NCI-H774 (cell line): Measurements from ENCODE around the gene PEX12.
"Not testable (repeated sequence)": the region's sequence is repeated elsewhere in the genome, so short reads cannot be mapped to it uniquely, and the experiment has no call there.

Experiments
- DNase-seq: peaks from one replicate; lab custom pipeline; 2025; lab: John Stamatoyannopoulos, UW

PEX12 gene

GRCh38 chr17:35578929-35579432, 610 bp upstream of the PEX12 start:
- DNase-seq: no peak

- DNase-seq: peak; percentile 43
Measured at GRCh38 chr17:35577830-35578196, 558 bp downstream of the PEX12 start.

- no peak for DNase-seq
Measured at GRCh38 chr17:35575759-35576158, 2.6 kb downstream of the PEX12 start.

- no peak for DNase-seq
Measured at GRCh38 chr17:35569405-35569804, 9.0 kb downstream of the PEX12 start.

GRCh38 chr17:35568561-35568960, 9.8 kb downstream of the PEX12 start:
- no peak for DNase-seq

DNA sequence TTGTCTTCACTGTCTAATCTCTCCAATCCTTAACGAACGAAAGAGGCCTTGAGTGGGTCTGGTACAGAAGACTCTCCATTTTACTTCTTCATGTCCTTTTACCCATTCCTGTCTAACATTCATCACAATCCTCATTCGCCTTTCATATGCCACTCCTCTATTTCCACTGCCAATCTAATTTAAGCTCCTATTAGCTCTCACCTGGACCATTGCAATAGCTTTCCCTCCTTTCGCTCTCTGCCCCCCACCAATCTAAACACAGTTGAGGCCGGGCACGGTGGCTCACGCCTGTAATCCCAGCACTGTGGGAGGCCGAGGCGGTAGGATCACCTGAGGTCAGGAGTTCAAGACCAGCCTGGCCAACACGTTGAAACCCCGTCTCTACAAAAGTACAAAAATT, 11.4 kb downstream of the PEX12 start:
- no peak for DNase-seq

DNA sequence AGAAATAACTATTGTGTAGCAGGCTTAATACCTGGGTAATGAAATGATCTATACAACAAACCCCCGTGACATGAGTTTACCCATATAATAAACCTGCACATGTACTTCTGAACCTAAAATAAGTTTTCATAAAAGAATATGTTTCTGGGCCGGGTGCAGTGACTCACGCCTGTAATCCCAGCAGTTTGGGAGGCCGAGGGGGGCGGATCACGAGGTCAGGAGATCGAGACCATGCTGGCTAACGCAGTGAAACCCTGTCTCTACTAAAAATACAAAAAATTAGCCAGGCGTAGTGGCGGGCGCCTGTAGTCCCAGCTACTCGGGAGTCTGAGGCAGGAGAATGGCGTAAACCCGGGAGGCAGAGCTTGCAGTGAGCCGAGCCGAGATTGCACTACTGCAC, 15.2 kb downstream of the PEX12 start:
- not testable (repeated sequence) for DNase-seq

DNA sequence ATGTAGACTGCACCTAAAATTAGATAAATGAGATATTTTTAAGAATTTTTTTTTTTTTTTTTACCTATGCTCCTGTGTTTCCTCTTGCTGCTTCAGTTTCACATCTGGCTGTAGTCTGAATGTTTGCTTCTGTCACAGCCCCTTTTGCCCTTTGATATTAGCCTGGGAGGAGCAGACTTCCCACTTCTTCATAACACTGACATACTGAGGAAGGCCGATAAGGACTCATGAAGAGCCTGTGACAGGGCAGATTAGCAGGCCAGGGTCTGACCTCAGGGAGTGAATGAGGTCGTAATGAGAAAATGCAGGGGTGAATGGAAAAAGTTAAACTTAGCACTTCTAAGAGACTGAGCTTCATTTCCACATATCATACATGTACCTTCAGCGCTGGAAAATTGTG, 17.7 kb downstream of the PEX12 start, which contains the start of gene SLFN14:
Gene SLFN14, minus strand, starts transcription at position 117 of the 400 bp plus-strand sequence. CDS start 2,757 bp downstream, outside the sequence.
- DNase-seq: no peak

- no peak for DNase-seq
Measured at GRCh38 chr17:35559495-35560210, 18.7 kb downstream of the PEX12 start.

DNA sequence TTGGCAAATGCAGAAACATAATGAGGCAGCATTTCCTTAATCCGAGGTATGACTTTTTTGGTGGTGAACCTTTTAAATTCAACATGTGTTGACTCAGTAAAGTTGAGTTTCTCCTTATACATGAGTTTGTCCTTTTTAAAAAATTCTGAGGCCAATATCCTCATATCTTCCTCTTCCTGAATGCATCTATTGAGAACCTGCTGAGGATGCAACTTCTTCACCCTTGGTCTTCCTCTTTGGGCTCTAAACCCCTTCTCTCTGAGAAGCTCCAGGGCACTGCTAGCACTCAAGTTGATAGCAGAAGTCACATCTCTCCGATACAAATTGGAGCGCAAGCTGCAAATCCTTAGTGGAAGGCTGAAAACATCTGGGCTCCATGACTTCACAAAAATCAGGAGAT, 21.0 kb downstream of the PEX12 start:
- DNase-seq: no peak

DNA sequence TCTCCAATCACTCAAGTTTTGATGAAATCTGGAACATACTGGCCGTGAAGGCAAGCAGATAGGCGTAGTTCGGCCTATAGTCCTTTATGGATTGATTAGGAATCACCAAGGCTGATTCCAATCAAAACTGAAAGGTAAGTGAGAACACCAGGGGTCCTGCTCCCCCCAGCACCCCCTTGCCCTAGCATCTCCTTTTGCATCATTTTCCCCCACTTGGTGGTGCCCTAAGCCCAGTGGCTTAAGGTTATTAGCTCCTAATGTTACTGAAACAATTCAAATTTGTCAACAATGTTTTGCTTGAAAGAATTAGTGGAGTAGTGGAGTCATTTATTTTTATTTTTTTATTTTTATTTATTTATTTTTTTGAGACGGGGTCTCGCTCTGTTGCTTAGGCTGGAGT, 22.7 kb downstream of the PEX12 start:
- DNase-seq: no peak

DNA sequence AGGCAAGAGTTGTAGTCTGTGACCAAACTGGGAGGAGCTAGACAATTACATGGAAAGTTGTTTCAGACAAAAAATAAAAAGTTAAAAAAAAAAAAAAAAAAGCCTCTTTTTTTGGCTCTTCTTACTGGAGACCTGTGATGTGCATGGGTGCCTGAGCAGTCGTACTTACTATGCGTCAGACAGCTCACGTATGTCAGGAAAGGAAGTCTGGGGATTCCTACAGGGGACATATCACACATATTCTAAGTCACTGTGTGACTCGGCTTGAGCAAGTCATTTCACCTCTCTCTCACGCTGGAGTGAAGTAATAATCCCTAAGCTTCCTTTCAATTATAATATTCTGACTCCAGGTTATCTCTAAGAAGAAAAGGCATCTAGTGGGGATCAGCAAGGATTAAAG, 23.7 kb downstream of the PEX12 start:
- DNase-seq: no peak

DNA sequence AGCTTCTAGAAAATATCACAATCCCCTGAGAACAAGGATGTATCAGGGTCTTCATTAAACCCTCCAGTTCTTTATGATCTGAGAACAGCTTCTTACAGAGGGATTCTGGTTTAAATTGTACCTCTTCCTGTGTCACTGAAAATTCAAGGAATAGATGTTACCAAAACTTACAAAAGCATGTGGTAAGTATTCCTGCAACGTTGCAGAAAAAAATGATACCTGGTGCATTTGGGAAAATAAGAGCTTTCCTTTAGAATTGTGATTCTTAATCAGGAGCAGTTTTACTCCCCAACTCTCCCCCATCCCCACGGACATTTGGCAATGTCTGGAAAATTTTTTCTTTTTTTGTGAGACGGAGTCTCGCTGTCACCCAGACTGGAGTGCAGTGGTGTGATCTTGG, 25.1 kb downstream of the PEX12 start:
- no peak for DNase-seq

DNA sequence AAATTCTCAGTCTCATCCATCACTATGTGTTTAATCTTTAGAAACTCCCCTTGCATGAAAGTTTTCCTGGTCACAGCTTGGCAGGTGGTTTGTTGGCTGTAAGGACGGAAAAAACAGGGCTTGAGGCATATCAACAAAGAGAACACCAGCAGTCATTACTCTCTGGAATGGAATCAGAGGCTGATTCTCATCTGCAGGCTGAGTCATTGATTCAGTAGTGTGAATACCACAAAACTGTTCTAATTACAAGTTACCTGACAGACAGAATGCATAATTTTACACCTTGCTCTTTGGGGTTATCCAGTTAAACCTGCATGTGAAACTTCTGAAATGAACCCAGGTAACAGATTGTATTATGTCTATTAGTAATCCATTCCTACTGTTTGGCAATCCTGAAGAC, 29.4 kb downstream of the PEX12 start:
- no peak for DNase-seq

DNA sequence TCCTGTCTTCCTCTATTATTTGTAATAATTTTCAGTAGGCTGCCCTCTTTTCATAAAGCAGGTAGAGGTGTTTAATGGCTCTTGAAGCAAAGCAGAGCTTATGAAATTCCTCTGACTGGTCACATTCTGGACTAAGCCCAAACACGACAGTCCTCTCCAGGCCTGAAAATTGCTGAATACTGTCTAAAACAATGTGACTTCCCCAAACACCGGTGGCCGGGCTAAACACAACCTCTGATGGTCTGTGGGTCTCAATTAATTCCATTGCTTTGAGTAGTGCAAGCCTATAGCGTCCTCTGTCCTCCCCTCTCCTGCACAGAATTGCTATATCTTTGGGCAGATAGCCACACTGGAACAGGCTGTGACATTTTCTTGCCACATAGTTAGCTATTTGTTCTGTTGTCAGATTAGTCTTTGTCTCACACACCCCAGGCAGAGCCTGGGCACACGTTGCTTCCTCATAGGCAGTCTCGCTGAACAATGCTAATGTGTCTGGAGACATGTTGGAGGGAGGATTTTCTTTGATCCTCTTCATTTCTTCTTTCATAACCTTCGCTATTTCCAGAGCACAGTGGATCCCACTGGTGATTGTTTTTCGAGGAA, 30.1 kb downstream of the PEX12 start:
- DNase-seq: no peak

DNA sequence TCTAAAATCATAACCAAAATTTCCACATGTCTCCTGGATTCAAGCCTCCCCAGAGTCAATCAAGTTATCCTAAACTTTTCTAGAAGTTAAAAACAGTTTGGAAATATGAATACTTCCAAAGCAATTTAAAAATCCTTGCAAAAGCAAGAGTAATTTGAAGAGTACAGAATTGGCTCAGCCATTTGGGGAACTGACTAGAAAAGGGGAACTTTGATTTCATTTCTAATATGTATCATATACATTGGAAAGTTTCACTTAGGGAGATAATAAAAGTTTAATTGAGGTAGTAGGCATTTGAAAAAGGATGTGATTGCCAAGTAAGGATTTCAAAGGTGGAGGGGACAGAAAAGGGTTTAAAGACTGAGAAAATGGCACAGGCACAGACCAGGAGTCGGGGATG, 31.9 kb downstream of the PEX12 start:
- no peak for DNase-seq

DNA sequence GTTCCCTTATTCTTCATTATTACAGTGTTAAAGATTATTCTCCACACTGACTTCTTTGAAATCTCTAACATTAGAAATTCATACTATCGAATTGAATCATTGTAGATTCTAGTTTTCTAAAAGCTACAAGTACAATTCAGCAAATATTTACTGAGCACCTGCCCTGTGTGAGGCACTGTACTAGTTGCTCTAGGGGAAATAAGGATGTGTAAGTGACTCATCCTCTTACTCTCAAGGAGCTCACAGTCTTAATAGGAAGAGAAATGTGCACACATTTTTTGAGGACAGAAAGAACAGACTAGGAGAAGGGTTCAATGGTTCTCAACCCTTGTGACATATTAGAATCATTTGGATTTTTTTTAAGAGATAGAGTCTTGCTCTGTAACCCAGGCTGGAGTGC, 33.2 kb downstream of the PEX12 start:
- no peak for DNase-seq

GRCh38 chr17:35543856-35544255, 34.5 kb downstream of the PEX12 start:
- no peak for DNase-seq

GRCh38 chr17:35542990-35543389, 35.4 kb downstream of the PEX12 start:
- no peak for DNase-seq

- DNase-seq: no peak
Measured at GRCh38 chr17:35541434-35541833, 36.9 kb downstream of the PEX12 start.

DNA sequence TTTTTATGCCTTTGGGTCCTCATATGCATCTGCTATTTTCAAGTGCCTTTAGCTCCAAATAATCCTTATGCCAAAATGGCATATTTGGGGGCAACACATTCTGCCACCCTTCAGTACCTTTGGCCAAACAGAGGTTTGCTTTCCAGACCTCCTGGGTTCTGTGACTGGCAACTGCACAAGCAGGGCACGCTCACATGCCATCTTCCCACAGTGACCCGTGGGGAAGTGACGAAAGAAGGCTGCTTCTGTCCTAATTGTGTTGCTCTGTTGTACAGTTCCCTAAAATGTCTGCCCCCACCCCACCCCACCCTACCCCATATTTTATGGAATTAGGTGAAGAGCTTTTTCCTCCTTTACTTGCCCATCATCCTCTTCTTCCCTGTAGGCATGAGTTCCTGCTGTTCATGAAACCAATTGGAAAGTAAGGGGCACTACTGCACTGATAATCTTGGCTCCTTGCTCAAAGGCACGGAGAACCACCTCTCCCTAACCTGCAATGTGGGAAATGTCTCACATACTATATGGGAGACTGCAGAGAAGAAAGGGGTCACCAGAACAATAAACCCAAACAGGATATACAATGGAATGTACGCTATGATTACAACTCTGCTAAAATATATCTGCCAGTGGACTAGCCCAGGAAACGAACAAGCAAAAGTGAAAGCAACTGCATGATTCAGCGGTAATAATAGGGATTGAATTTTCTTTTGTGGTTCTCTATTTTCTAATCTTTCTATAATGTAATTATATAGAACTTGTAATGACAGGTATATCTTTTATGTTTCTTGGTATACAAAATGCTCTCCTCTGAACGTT, 37.6 kb downstream of the PEX12 start:
- DNase-seq: no peak

DNA sequence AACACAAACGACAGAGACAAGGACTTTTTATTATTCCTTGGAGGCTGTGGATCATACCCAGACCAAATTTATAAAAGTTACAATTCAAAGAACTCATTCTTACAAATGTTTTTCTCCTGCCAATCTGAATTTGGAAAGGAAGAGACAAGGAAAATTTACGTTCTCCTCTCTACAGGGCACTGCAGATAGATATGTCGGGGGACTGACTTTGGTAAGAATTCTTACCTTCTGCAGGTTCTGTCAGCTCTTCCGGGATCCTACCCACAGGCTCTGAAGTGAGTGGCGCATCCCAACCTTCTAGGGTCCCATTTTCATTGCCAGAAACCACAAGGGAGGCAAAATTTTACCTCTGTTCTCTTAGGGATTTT, 38.7 kb downstream of the PEX12 start:
- DNase-seq: no peak

DNA sequence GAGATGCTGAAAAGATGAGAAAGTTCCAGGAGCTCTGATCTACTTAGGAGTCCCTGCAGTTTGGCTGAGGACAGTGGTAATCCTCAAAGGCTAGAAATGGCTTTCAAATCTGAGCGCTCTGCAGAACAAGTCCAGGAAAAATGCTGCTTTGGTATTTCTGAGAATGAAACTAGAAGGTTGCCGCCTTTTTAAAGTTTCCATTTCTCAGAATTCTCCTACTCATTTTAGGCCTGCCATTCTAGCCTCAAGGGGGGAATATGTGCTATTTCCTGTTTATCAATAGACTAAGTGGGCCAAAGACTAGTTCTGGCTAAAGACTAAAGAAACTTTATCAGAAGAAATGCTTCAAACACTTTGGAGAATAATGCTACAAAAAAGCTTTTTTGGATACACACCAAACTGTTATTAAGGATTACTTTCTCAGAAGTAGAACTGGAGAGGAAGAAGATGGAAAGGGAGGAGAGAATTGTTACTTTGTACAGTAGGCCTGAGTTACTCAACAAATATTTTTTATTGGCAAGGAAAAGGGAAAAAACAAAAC, 40.7 kb downstream of the PEX12 start, which contains the start of gene SLFN12L:
Gene SLFN12L, minus strand, starts transcription at position 78 of the 541 bp plus-strand sequence. CDS start 15,314 bp downstream, outside the sequence.
- DNase-seq: no peak
